HepG2 (cell line): ENCODE data around the gene TAS1R3. TPM values are rescaled to one million over a fixed set of nuclear protein-coding genes. Genes with fewer than 3 reads are reported as not detected.

Source experiments
- BCL6 ChIP-seq: IDR thresholded peaks from 2 replicates; pipeline ENCODE4 v1.6.1; 2016; ENCODE audit warnings: missing genetic modification reagents, missing compliant biosample characterization
- MXD3 ChIP-seq: IDR thresholded peaks from 2 replicates; pipeline ENCODE4 v1.6.1; 2016; ENCODE audit warnings: mild to moderate bottlenecking, missing biosample characterization, missing genetic modification reagents
- NR0B2 ChIP-seq: sonication (generic); formaldehyde crosslinking; IDR thresholded peaks from 2 replicates; pipeline ENCODE4 v1.4.0; 2020; ENCODE audit warnings: mild to moderate bottlenecking, missing genetic modification reagents
- PHF8 ChIP-seq: sonication (generic); formaldehyde crosslinking; IDR thresholded peaks from 2 replicates; pipeline ENCODE4 v1.5.0; 2020; ENCODE audit warnings: missing genetic modification reagents
- RXRA ChIP-seq: sonication (generic); formaldehyde crosslinking; IDR thresholded peaks from 2 replicates; pipeline ENCODE4 v1.5.1; 2020; ENCODE audit warnings: missing genetic modification reagents
- SNAI1 ChIP-seq: sonication (generic); formaldehyde crosslinking; IDR thresholded peaks from 2 replicates; pipeline ENCODE4 v1.5.0; 2020; ENCODE audit warnings: mild to moderate bottlenecking, missing genetic modification reagents, borderline replicate concordance
- ZBTB14 ChIP-seq: sonication (generic); formaldehyde crosslinking; IDR thresholded peaks from 2 replicates; pipeline ENCODE4 v1.4.0; 2020; ENCODE audit warnings: missing genetic modification reagents
- ZBTB43 ChIP-seq: sonication (generic); formaldehyde crosslinking; conservative IDR thresholded peaks from 2 replicates; pipeline ENCODE4 v1.4.0; 2020; ENCODE audit warnings: missing genetic modification reagents
- polyA plus RNA-seq, 8 experiments: library from polyadenylated mRNA; depleted of rRNA in 3 of 8; stranded (reverse) in 7 of 8; unstranded in 1 of 8; fragments of >200 nt; fragmentation: Illumina TruSeq in 4 of 8; extraction: Trizol in 4 of 8; gene quantifications; 2 replicates each; pipeline versions ENCODE4 v1.2.1 to v1.2.3, GENCODE V29; 2011 to 2016; ENCODE audit warnings: low read depth in 4 of 8, missing spikeins in 1 of 8, mixed read lengths in 1 of 8; ENCODE audit not compliant: insufficient read depth in 1 of 8
- total RNA-seq, 5 experiments: library from RNA; depleted of rRNA; stranded (reverse); fragments of >200 nt; fragmentation: Illumina TruSeq; extraction: Trizol; gene quantifications; 2 replicates each; pipeline ENCODE4 v1.2.3, GENCODE V29; 2016; ENCODE audit warnings: low read depth in 1 of 5
- TF ChIP-seq, protein P1 (sequence below): sonication (generic); formaldehyde crosslinking; IDR thresholded peaks from 2 replicates; pipeline ENCODE4 v1.8.1; 2023; ENCODE audit warnings: mild to moderate bottlenecking, inconsistent platforms, moderate library complexity, missing genetic modification reagents, borderline replicate concordance
- TF ChIP-seq, protein P2 (sequence below), 2 experiments: sonication (generic) in 1 of 2; formaldehyde crosslinking in 1 of 2; IDR thresholded peaks; 2 replicates each; pipeline versions ENCODE4 v1.4.0 to v1.6.1; 2016 to 2020; ENCODE audit warnings: borderline replicate concordance in 1 of 2, low read depth in 1 of 2, mild to moderate bottlenecking in 1 of 2, missing genetic modification reagents in 1 of 2
- TF ChIP-seq, protein P3 (sequence below): fragments of 450-650 bp; IDR thresholded peaks from 2 replicates; pipeline ENCODE4 v1.6.1; 2017; ENCODE audit warnings: mild to moderate bottlenecking
- TF ChIP-seq, protein P4 (sequence below): IDR thresholded peaks from 2 replicates; pipeline ENCODE4 v1.6.1; 2012; ENCODE audit warnings: inconsistent platforms

TAS1R3 gene
- total and polyA plus RNA-seq, 2 of the 13 experiments (the other 11 are each of a cell fraction or from before 2014, with no cell fraction given) = 0.13 to 0.15 TPM

GRCh38 chr1:1306661-1307260, 24.3 kb upstream of the TAS1R3 start (continued):
- TF ChIP-seq, protein P1, sequence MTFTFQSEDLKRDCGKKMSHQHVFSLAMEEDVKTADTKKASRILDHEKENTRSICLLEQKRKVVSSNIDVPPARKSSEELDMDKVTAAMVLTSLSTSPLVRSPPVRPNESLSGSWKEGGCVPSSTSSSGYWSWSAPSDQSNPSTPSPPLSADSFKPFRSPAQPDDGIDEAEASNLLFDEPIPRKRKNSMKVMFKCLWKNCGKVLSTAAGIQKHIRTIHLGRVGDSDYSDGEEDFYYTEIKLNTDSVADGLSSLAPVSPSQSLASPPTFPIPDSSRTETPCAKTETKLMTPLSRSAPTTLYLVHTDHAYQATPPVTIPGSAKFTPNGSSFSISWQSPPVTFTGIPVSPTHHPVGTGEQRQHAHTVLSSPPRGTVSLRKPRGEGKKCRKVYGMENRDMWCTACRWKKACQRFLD = 0 out of 2 replicates have a peak, but pooled peaks have one; percentile 54
- TF ChIP-seq ZBTB43 (CRISPR knock-in tag) = 0 out of 2 replicates have a peak, but pooled peaks have one; percentile 37
- peak; percentile 46 for TF ChIP-seq PHF8 (CRISPR knock-in tag)
- TF ChIP-seq, protein P2, sequence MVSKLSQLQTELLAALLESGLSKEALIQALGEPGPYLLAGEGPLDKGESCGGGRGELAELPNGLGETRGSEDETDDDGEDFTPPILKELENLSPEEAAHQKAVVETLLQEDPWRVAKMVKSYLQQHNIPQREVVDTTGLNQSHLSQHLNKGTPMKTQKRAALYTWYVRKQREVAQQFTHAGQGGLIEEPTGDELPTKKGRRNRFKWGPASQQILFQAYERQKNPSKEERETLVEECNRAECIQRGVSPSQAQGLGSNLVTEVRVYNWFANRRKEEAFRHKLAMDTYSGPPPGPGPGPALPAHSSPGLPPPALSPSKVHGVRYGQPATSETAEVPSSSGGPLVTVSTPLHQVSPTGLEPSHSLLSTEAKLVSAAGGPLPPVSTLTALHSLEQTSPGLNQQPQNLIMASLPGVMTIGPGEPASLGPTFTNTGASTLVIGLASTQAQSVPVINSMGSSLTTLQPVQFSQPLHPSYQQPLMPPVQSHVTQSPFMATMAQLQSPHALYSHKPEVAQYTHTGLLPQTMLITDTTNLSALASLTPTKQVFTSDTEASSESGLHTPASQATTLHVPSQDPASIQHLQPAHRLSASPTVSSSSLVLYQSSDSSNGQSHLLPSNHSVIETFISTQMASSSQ (IDR thresholded peaks at IDR 0.05; ENCODE audit: low read depth) = no peak
- TF ChIP-seq, protein P2 (CRISPR knock-in tag; IDR thresholded peaks at IDR 0.05; ENCODE audit: borderline replicate concordance) = peak; percentile 27; the same call in 1 of the 2 replicates
- peak; percentile 66 for TF ChIP-seq ZBTB14 (CRISPR knock-in tag)
- peak; percentile 77; the same call in 1 of the 2 replicates for TF ChIP-seq NR0B2 (CRISPR knock-in tag)
- TF ChIP-seq MXD3 (CRISPR knock-in tag) = peak; percentile 44; the same call in 1 of the 2 replicates
- TF ChIP-seq, protein P3, sequence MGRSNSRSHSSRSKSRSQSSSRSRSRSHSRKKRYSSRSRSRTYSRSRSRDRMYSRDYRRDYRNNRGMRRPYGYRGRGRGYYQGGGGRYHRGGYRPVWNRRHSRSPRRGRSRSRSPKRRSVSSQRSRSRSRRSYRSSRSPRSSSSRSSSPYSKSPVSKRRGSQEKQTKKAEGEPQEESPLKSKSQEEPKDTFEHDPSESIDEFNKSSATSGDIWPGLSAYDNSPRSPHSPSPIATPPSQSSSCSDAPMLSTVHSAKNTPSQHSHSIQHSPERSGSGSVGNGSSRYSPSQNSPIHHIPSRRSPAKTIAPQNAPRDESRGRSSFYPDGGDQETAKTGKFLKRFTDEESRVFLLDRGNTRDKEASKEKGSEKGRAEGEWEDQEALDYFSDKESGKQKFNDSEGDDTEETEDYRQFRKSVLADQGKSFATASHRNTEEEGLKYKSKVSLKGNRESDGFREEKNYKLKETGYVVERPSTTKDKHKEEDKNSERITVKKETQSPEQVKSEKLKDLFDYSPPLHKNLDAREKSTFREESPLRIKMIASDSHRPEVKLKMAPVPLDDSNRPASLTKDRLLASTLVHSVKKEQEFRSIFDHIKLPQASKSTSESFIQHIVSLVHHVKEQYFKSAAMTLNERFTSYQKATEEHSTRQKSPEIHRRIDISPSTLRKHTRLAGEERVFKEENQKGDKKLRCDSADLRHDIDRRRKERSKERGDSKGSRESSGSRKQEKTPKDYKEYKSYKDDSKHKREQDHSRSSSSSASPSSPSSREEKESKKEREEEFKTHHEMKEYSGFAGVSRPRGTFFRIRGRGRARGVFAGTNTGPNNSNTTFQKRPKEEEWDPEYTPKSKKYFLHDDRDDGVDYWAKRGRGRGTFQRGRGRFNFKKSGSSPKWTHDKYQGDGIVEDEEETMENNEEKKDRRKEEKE = no peak
- TF ChIP-seq BCL6 (CRISPR knock-in tag) = 0 out of 2 replicates have a peak, but pooled peaks have one; percentile 15
- TF ChIP-seq SNAI1 (CRISPR knock-in tag) = no peak
- TF ChIP-seq RXRA (CRISPR knock-in tag) = peak; percentile 58; the same call in 1 of the 2 replicates
- TF ChIP-seq, protein P4, sequence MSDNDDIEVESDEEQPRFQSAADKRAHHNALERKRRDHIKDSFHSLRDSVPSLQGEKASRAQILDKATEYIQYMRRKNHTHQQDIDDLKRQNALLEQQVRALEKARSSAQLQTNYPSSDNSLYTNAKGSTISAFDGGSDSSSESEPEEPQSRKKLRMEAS = peak; percentile 89
